GM21576 (cell line): ENCODE results near the gene PRIMA1.

Experiments used
- ATAC-seq: cut with Tn5 transposase; IDR thresholded peaks from one replicate; pipeline ENCODE4 v1.9.1; 2021; ENCODE audit warnings: mild to moderate bottlenecking, moderate library complexity; ENCODE audit not compliant: unreplicated experiment

The PRIMA1 gene

DNA sequence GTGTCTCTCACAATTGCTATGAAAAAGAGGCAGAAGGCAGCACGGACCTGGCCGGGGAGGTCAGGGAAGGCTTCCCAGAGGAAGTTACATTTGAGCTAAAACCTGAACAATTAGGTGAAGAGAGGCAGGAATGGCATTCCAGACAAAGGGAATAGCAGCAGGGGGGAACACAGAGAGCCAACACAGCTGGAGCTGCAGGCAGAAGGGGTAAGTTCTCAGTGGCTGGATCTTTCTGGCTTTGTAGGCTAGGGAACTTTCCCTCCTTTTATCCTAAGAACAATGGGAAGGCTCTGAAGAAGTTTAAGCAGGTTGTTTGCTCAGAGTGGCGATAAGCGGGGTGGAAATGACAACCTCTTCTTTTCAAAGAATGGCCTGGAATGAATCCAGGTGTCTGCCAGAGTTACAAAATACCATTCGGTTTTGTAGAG is 100.0 kb downstream of the PRIMA1 start:
- ATAC-seq = no peak

DNA sequence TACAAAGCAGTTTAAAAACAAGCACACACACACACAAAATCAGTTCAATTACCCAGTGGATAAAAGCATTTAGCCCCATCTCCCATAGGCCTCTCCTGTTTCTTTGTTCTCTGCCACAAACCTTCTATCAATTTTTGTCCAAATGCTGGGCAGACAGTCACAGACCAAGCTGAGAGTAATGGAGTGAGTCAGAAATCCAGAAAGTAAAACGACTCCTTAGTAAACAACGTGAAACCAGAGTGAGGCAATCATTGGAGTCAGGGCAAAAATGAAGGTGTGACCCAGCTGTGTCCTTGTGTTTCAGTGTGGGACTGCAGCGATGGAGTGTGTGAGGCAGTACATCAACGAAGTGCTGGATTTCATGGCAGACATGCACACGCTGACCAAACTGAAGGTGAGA is 102.0 kb downstream of the PRIMA1 start:
- no peak for ATAC-seq

DNA sequence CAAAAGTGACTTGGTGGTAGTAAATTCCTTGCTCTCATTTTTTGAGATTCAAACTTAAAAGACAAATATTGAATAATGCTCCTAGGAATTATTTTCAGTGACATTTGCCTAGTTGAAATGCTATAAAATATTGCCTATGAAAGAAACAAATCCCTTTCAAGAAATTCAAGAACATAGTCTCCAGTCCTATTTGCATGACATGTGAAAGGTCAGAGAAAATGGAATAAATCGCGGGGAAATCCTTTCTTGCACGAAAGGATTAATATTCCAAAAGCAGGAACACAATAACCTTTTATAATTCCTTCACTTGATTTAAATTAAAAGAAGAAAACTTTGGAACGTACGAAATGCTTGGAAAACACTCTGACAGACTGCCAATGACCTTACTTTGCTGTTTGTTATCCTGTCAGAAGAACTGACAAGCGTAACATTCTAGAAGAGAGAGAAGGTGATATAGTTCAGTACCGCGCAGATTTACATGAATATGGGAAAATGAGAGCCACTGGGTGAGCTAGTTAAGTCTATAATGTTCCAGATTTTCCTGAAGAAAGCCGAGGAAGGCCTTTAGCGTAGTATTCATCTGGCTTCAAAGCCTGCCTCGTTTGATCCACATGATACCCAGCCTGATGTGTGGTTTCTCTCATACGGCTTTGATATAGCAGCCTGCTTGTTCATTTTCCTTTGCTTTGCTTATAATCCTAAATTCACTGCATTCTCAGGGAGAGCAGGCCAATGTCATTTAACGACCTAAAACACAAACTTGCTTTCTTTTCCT is 103.0 kb downstream of the PRIMA1 start:
- ATAC-seq = no peak

DNA sequence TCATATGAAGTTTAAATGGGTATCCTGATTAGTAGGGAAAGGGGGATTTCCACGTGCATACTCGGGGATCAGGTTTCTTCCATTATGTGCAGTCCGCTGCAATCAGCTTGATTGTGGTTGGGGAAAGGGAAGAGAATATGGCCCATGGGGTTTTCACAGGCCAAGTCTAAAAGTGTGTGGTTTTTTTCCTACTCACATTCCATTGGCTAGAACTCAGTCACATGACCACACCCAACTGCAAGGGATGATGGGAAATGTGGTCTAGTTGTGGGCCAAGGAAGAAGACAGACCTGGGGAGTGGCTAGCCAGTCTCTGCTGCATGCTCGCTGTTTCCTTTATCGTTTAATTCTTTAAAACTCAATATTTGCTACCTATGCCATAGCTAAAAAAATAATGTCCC is 105.1 kb downstream of the PRIMA1 start:
- no peak for ATAC-seq

DNA sequence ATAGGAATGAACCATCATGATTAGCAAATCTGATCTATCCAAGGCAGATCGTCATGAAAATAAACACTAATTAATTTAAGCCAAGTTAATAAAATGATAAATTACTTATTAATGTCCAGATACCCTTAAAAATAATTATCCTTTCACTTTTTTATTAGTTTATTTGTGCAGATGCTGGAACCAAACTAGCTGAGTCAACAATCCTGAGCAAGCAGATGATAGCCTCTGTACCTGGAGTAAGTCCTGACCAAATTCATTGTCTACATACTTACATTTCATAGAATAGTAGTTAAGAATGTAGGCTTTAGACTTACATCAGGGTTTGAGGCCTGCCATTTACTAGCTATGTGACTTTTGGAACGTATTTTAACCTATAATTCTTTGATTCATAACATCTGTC is 105.8 kb downstream of the PRIMA1 start:
- no peak for ATAC-seq

DNA sequence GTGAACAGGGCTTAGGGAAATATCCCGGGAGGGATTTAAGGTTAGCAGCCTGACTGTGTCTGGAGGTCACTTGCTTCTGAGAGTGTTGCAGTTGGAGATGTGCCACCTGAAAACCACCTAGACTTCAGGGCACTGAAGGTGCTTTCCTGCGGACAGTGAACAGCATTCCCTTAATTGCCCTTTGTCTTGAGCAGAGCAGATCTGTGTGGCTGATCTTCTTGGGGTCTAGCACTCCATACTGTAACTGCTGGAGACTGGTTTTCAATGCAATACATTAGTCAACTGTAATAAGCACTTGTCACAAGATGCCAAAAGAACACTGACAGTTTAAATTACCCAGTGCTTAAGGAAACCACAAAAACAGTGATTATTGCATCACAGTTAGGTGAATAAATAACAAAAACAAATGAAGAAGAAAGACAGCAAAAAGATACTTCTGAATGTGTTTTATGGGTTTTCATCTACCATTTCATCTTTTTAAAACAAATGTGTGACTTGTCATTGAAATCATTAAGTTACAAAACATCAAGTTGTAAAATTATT is 111.8 kb downstream of the PRIMA1 start:
- no peak for ATAC-seq

DNA sequence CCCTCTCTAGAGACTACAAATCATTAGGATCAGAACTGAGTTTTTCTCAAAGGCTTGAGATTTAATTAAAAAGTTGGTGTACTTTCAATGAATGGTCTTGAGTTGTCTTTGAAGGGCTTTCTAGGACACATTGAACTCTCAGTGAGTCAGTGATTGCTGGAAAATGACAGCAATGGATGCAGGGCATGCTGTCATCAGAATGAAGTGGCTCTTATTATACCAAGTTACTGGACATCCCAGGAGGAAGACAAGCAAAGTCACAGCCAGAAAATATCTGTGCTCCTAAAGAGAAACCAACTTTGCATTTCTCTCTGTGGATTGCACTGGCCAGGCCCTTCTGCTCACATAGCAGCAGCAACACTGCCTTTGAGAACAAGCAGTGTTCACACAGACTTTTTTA is 112.6 kb downstream of the PRIMA1 start:
- no peak for ATAC-seq

GRCh38 chr14:93674343-93674742 is 113.9 kb downstream of the PRIMA1 start:
- no peak for ATAC-seq

DNA sequence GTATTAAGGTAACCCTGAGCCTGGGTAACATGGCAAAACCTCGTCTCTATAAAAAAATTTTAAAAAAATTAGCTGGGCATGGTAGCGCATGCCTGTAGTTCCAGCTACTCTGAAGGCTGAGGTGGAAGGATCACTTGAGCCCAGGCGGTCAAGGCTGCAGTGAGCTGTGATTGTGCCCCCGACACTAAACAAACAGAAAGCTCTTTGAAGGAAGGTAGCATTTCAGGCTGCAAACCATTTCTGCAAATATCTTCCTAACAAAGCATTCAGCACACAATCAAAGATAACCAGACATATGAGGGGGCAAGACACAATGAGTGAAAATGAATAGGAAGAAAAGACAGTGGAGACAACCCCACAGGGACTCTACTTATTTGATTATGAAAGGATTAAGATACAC is 118.7 kb downstream of the PRIMA1 start:
- ATAC-seq = no peak
